ENCODE results near the gene NOL11. TPM values are rescaled to one million over a fixed set of nuclear protein-coding genes. Genes with fewer than 3 reads are reported as not detected.

The NOL11 gene
- total RNA-seq, 1 donor from 2014 or later: 22.0 TPM

GRCh38 chr17:67685351-67685750 lies 32.4 kb upstream of the NOL11 start:
- no peak overlapping the region for H3K27ac ChIP-seq
- DNase-seq (ENCODE audit: low spot score in 2 of 2): no peak
- intact Hi-C loops (cut with DNase I): loop anchor here (5.0 kb wide), 1 partner anchor 968 kb away; no protein-coding TSS in a partner anchor
- TF ChIP-seq, protein P1, sequence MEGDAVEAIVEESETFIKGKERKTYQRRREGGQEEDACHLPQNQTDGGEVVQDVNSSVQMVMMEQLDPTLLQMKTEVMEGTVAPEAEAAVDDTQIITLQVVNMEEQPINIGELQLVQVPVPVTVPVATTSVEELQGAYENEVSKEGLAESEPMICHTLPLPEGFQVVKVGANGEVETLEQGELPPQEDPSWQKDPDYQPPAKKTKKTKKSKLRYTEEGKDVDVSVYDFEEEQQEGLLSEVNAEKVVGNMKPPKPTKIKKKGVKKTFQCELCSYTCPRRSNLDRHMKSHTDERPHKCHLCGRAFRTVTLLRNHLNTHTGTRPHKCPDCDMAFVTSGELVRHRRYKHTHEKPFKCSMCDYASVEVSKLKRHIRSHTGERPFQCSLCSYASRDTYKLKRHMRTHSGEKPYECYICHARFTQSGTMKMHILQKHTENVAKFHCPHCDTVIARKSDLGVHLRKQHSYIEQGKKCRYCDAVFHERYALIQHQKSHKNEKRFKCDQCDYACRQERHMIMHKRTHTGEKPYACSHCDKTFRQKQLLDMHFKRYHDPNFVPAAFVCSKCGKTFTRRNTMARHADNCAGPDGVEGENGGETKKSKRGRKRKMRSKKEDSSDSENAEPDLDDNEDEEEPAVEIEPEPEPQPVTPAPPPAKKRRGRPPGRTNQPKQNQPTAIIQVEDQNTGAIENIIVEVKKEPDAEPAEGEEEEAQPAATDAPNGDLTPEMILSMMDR (IDR thresholded peaks at IDR 0.05): no peak
- no peaks in the 10 kb centered on the region for H3K9me3 ChIP-seq
- H3K4me3 ChIP-seq: no peak overlapping the region
- H3K4me1 ChIP-seq: no peaks in the 10 kb centered on the region
- H3K27me3 ChIP-seq: no peaks in the 10 kb centered on the region
- H3K36me3 ChIP-seq: no peaks in the 10 kb centered on the region

DNA sequence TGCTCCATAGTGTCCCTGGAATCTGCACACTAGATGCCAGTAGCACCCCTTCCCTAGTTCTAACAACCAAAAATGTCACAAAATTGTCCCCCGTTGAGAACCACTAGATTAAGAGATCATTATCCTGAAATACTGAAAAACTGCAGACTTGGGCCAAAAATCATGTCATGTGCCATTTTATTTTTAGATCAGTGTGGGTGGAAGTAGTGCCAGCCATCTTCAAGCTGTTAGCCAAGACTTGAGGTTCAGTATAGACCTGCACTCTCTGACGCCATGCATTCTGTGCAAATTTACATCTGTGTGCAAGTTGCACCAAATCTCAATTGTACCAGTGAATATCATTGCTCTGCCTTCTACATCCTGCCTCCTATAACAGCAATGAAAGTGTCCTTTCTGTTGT lies 31.5 kb upstream of the NOL11 start:
- Histone ChIP-seq H3K36me3 (no peaks in the 10 kb centered on the region), H3K4me3 (no peak overlapping the region), H3K4me1 (no peaks in the 10 kb centered on the region), H3K27ac (no peak overlapping the region), H3K27me3 (no peaks in the 10 kb centered on the region), H3K9me3 (no peaks in the 10 kb centered on the region)
- TF ChIP-seq, protein P1 (IDR thresholded peaks at IDR 0.05): no peak
- intact Hi-C loops (cut with DNase I): loop anchor here (5.0 kb wide), 1 partner anchor 969 kb away; no protein-coding TSS in a partner anchor
- no peak for DNase-seq (ENCODE audit: low spot score in 2 of 2)

GRCh38 chr17:67687511-67687910 lies 30.2 kb upstream of the NOL11 start:
- TF ChIP-seq, protein P1 (IDR thresholded peaks at IDR 0.05): no peak
- no peaks in the 10 kb centered on the region for H3K36me3 ChIP-seq
- no peaks in the 10 kb centered on the region for H3K4me1 ChIP-seq
- no peak overlapping the region for H3K27ac ChIP-seq
- H3K9me3 ChIP-seq: no peaks in the 10 kb centered on the region
- DNase-seq (ENCODE audit: low spot score in 2 of 2): no peak
- H3K27me3 ChIP-seq: no peaks in the 10 kb centered on the region
- H3K4me3 ChIP-seq: no peak overlapping the region
- intact Hi-C loops (cut with DNase I): loop anchor here (5.0 kb wide), 1 partner anchor 970 kb away; no protein-coding TSS in a partner anchor

- Histone ChIP-seq H3K36me3 (no peaks in the 10 kb centered on the region), H3K27ac (no peak overlapping the region), H3K4me1 (no peaks in the 10 kb centered on the region), H3K9me3 (no peaks in the 10 kb centered on the region), H3K27me3 (no peaks in the 10 kb centered on the region), H3K4me3 (no peak overlapping the region)
- TF ChIP-seq, protein P1 (IDR thresholded peaks at IDR 0.05): peak; percentile 63 to 71 (median 66)
- peak in 1 of 2 donors; percentile 66 for DNase-seq (ENCODE audit: low spot score in 2 of 2)
- intact Hi-C loops (cut with DNase I): loop anchor here (1.0 to 5.0 kb wide), 2 partner anchors 315 to 972 kb away; no protein-coding TSS in a partner anchor
Observed at GRCh38 chr17:67689534-67690177, 28.1 kb upstream of the NOL11 start.

- no peak overlapping the region for H3K27ac ChIP-seq
- no peak for DNase-seq (ENCODE audit: low spot score in 2 of 2)
- H3K27me3 ChIP-seq: no peaks in the 10 kb centered on the region
- no peaks in the 10 kb centered on the region for H3K9me3 ChIP-seq
- no peak overlapping the region for H3K4me3 ChIP-seq
- intact Hi-C loops (cut with DNase I): no loop called here
- H3K36me3 ChIP-seq: no peaks in the 10 kb centered on the region
- H3K4me1 ChIP-seq: no peaks in the 10 kb centered on the region
- TF ChIP-seq, protein P1 (IDR thresholded peaks at IDR 0.05): no peak
Observed at GRCh38 chr17:67693811-67694210, 23.9 kb upstream of the NOL11 start.
